HCT116 (cell line): ENCODE measurements around the gene COL5A3.

Source experiments
- EZH2 ChIP-seq: fragments of 200-600 bp; sonication (generic); IDR thresholded peaks from 2 replicates; pipeline ENCODE4 v1.6.1; 2017; ENCODE audit warnings: antibody characterized with exemption, mixed run types
- EZH2phosphoT487 ChIP-seq: fragments of 200-600 bp; IDR thresholded peaks from 2 replicates; pipeline ENCODE4 v1.6.1; 2018; ENCODE audit warnings: antibody characterized with exemption, borderline replicate concordance
- POLR2A ChIP-seq: IDR thresholded peaks from 2 replicates; pipeline ENCODE4 v1.7.0; 2011; ENCODE audit warnings: borderline replicate concordance; ENCODE audit not compliant: insufficient read depth, insufficient read length; ENCODE audit errors: extremely low read depth
- POLR2AphosphoS5 ChIP-seq: IDR thresholded peaks from 2 replicates; pipeline ENCODE4 v1.6.1; 2011; ENCODE audit warnings: mild to moderate bottlenecking, low read depth, low read length, moderate library complexity
- YY1 ChIP-seq: IDR thresholded peaks from 2 replicates; pipeline ENCODE4 v1.6.1; 2011; ENCODE audit warnings: low read length, low read depth, moderate library complexity, mild to moderate bottlenecking; ENCODE audit not compliant: insufficient replicate concordance; ENCODE audit errors: extremely low read depth
- TF ChIP-seq, protein P1 (sequence below), 3 experiments: fragments of 200-600 bp in 1 of 3; sonication (generic) in 1 of 3; IDR thresholded peaks in 2 of 3; conservative IDR thresholded peaks in 1 of 3; 2 replicates each; pipeline ENCODE4 v1.5.1; 2012 to 2017; ENCODE audit warnings: low read depth in 2 of 3, low read length in 2 of 3, antibody characterized with exemption in 1 of 3, borderline replicate concordance in 1 of 3, control low read depth in 1 of 3, mild to moderate bottlenecking in 1 of 3, mixed read lengths in 1 of 3, mixed run types in 1 of 3, moderate library complexity in 1 of 3; ENCODE audit not compliant: insufficient read depth in 1 of 3
- TF ChIP-seq, protein P2 (sequence below): IDR thresholded peaks from 2 replicates; pipeline ENCODE4 v1.6.1; 2012
- TF ChIP-seq, protein P3 (sequence below): IDR thresholded peaks from 2 replicates; pipeline ENCODE4 v1.6.1; 2012; ENCODE audit warnings: low read depth

DNA sequence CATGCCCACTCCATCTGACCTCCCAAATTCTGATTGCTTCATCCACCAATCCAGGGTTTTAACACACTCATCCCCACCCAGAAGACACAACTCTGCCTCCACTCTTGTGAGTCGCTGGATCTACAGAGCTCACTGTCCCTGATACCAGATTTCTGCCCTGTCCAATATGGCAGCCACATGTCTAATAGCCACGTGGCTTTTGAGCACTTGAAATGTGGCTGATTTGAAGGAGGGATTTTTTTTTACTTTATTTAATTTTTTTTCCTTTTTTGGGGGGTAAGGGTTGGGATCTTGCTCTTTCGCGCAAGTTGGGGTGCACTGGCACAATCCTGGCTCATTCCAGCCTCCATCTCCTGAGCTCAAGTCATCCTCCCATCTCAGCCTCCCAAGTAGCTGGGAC lies 49.2 kb downstream of the COL5A3 start:
- TF ChIP-seq YY1 (no peak), EZH2phosphoT487 (no peak), EZH2 (no peak), POLR2A (no peak), POLR2AphosphoS5 (no peak)
- TF ChIP-seq, protein P1, sequence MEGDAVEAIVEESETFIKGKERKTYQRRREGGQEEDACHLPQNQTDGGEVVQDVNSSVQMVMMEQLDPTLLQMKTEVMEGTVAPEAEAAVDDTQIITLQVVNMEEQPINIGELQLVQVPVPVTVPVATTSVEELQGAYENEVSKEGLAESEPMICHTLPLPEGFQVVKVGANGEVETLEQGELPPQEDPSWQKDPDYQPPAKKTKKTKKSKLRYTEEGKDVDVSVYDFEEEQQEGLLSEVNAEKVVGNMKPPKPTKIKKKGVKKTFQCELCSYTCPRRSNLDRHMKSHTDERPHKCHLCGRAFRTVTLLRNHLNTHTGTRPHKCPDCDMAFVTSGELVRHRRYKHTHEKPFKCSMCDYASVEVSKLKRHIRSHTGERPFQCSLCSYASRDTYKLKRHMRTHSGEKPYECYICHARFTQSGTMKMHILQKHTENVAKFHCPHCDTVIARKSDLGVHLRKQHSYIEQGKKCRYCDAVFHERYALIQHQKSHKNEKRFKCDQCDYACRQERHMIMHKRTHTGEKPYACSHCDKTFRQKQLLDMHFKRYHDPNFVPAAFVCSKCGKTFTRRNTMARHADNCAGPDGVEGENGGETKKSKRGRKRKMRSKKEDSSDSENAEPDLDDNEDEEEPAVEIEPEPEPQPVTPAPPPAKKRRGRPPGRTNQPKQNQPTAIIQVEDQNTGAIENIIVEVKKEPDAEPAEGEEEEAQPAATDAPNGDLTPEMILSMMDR (IDR thresholded peaks at IDR 0.05 in 2 of 3, conservative IDR thresholded peaks at IDR 0.05 in 1 of 3; ENCODE audit: borderline replicate concordance in 1 of 3, insufficient read depth in 1 of 3, low read depth in 2 of 3, low read length in 2 of 3) = no peak
- TF ChIP-seq, protein P2, sequence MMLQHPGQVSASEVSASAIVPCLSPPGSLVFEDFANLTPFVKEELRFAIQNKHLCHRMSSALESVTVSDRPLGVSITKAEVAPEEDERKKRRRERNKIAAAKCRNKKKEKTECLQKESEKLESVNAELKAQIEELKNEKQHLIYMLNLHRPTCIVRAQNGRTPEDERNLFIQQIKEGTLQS = no peak
- TF ChIP-seq, protein P3, sequence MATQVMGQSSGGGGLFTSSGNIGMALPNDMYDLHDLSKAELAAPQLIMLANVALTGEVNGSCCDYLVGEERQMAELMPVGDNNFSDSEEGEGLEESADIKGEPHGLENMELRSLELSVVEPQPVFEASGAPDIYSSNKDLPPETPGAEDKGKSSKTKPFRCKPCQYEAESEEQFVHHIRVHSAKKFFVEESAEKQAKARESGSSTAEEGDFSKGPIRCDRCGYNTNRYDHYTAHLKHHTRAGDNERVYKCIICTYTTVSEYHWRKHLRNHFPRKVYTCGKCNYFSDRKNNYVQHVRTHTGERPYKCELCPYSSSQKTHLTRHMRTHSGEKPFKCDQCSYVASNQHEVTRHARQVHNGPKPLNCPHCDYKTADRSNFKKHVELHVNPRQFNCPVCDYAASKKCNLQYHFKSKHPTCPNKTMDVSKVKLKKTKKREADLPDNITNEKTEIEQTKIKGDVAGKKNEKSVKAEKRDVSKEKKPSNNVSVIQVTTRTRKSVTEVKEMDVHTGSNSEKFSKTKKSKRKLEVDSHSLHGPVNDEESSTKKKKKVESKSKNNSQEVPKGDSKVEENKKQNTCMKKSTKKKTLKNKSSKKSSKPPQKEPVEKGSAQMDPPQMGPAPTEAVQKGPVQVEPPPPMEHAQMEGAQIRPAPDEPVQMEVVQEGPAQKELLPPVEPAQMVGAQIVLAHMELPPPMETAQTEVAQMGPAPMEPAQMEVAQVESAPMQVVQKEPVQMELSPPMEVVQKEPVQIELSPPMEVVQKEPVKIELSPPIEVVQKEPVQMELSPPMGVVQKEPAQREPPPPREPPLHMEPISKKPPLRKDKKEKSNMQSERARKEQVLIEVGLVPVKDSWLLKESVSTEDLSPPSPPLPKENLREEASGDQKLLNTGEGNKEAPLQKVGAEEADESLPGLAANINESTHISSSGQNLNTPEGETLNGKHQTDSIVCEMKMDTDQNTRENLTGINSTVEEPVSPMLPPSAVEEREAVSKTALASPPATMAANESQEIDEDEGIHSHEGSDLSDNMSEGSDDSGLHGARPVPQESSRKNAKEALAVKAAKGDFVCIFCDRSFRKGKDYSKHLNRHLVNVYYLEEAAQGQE = no peak
